GM23338 (cell line): ENCODE results near the gene BCAS3. TPM values are rescaled to one million over a fixed set of nuclear protein-coding genes. Genes with fewer than 3 reads are reported as not detected.
"Not testable (repeated sequence)": the region's sequence is repeated elsewhere in the genome, so short reads cannot be mapped to it uniquely, and the experiment has no call there.

ENCODE experiments used
- ATAC-seq: fragments of 200-7000 bp; cut with Tn5 transposase; 3 replicates; pipeline ENCODE4 v1.9.1; 2020
- DNase-seq: peaks from one replicate; pipeline ENCODE4 v3.0.0-alpha.2; 2015; ENCODE audit warnings: low spot score
- H2AFZ ChIP-seq: fragments of 200-600 bp; sonication (generic); 2 replicates; pipeline ENCODE4 v1.8.0; 2016; ENCODE audit warnings: antibody characterized with exemption, mild to moderate bottlenecking, moderate library complexity
- H3F3A ChIP-seq: fragments of 200-600 bp; sonication (generic); replicated peaks from 2 replicates; pipeline ENCODE4 v1.8.0; 2017; ENCODE audit warnings: antibody characterized with exemption, mixed run types, low read depth
- H3K27ac ChIP-seq: fragments of 200-600 bp; sonication (generic); 2 replicates; pipeline ENCODE4 v1.6.1; 2016; ENCODE audit warnings: low read depth
- H3K27me3 ChIP-seq: fragments of 200-600 bp; sonication (generic); 2 replicates; pipeline ENCODE4 v1.8.0; 2016; ENCODE audit warnings: mild to moderate bottlenecking, mixed run types, moderate library complexity; ENCODE audit not compliant: insufficient read depth
- H3K36me3 ChIP-seq: fragments of 200-600 bp; sonication (generic); 2 replicates; pipeline ENCODE4 v1.8.0; 2016; ENCODE audit warnings: mild to moderate bottlenecking; ENCODE audit not compliant: insufficient read depth
- H3K4me1 ChIP-seq: fragments of 200-600 bp; sonication (generic); 2 replicates; pipeline ENCODE4 v1.8.0; 2016; ENCODE audit warnings: mild to moderate bottlenecking, moderate library complexity; ENCODE audit not compliant: insufficient read depth
- H3K4me2 ChIP-seq: fragments of 200-600 bp; sonication (generic); 2 replicates; pipeline ENCODE4 v1.7.1; 2017; ENCODE audit warnings: mixed run types
- H3K4me3 ChIP-seq: fragments of 200-600 bp; sonication (generic); 2 replicates; pipeline ENCODE4 v1.6.1; 2016; ENCODE audit warnings: mixed run types
- H3K79me2 ChIP-seq: fragments of 200-600 bp; sonication (generic); replicated peaks from 2 replicates; pipeline ENCODE4 v1.8.0; 2017; ENCODE audit warnings: mild to moderate bottlenecking; ENCODE audit not compliant: insufficient read depth
- H3K9me2 ChIP-seq: fragments of 200-600 bp; sonication (generic); 2 replicates; pipeline ENCODE4 v1.8.0; 2017; ENCODE audit not compliant: insufficient read depth
- H4K20me1 ChIP-seq: fragments of 200-600 bp; sonication (generic); replicated peaks from 2 replicates; pipeline ENCODE4 v1.8.0; 2017; ENCODE audit warnings: mild to moderate bottlenecking; ENCODE audit not compliant: insufficient read depth
- H3K27ac Mint-ChIP-seq: 2 replicates; pipeline ENCODE4 v1.8.0; 2020; ENCODE audit warnings: inconsistent platforms, mild to moderate bottlenecking, moderate library complexity, mixed read lengths
- H3K27me3 Mint-ChIP-seq: 3 replicates; pipeline ENCODE4 v1.8.0; 2022; ENCODE audit warnings: low read depth, mild to moderate bottlenecking, moderate library complexity, mixed read lengths, inconsistent platforms; ENCODE audit not compliant: insufficient read depth, poor library complexity
- H3K36me3 Mint-ChIP-seq: 3 replicates; pipeline ENCODE4 v1.8.0; 2021; ENCODE audit warnings: low read depth, mild to moderate bottlenecking, inconsistent platforms, moderate library complexity, mixed read lengths
- H3K4me1 Mint-ChIP-seq: 3 replicates; pipeline ENCODE4 v1.8.0; 2020; ENCODE audit warnings: mild to moderate bottlenecking, inconsistent platforms, mixed read lengths
- H3K4me3 Mint-ChIP-seq: 3 replicates; pipeline ENCODE4 v1.8.0; 2021; ENCODE audit warnings: moderate library complexity, mild to moderate bottlenecking, inconsistent platforms, mixed read lengths
- H3K9me3 Mint-ChIP-seq: 3 replicates; pipeline ENCODE4 v1.8.0; 2020; ENCODE audit warnings: moderate library complexity, mild to moderate bottlenecking, inconsistent platforms, mixed read lengths
- CREB1 ChIP-seq: fragments of 250-450 bp; sonication (Bioruptor Pico); IDR thresholded peaks from 2 replicates; pipeline ENCODE4 v1.5.0; 2020; ENCODE audit warnings: low read depth, mild to moderate bottlenecking, moderate library complexity
- ETS1 ChIP-seq: IDR thresholded peaks from 2 replicates; pipeline ENCODE4 v1.6.1; 2016; ENCODE audit warnings: antibody characterized with exemption
- EZH2 ChIP-seq: fragments of 200-600 bp; sonication (generic); IDR thresholded peaks from one replicate; pipeline ENCODE4 v1.8.0; 2017; ENCODE audit warnings: antibody characterized with exemption, mild to moderate bottlenecking, low read depth; ENCODE audit not compliant: unreplicated experiment
- EZH2phosphoT487 ChIP-seq: fragments of 200-600 bp; sonication (generic); IDR thresholded peaks from one replicate; pipeline ENCODE4 v1.8.1; 2018; ENCODE audit warnings: antibody characterized with exemption; ENCODE audit not compliant: unreplicated experiment
- JUNB ChIP-seq: IDR thresholded peaks from one replicate; pipeline ENCODE4 v1.6.1; 2016; ENCODE audit warnings: antibody characterized with exemption; ENCODE audit not compliant: unreplicated experiment
- NANOG ChIP-seq: IDR thresholded peaks from 2 replicates; pipeline ENCODE4 v1.6.1; 2016; ENCODE audit warnings: antibody characterized with exemption, borderline replicate concordance
- POLR2AphosphoS5 ChIP-seq: IDR thresholded peaks from 2 replicates; pipeline ENCODE4 v1.6.1; 2016; ENCODE audit warnings: antibody characterized with exemption, low read depth
- STAT1 ChIP-seq: IDR thresholded peaks from one replicate; pipeline ENCODE4 v1.6.1; 2016; ENCODE audit warnings: antibody characterized with exemption; ENCODE audit not compliant: unreplicated experiment
- ZNF331 ChIP-seq: fragments of 250-450 bp; sonication (Bioruptor Pico); IDR thresholded peaks from 2 replicates; pipeline ENCODE4 v1.5.0; 2020; ENCODE audit warnings: low read depth, mild to moderate bottlenecking, moderate library complexity
- polyA plus RNA-seq: library from polyadenylated mRNA; unstranded; fragments of >200 nt; fragmentation: Nextera tagmentation; extraction: Ambion mirVana; gene quantifications from 2 replicates; pipeline ENCODE4 v1.2.1, GENCODE V29; 2016
- total RNA-seq: library from RNA; depleted of rRNA; stranded (reverse); fragments of >200 nt; shearing (Covaris generic); gene quantifications from 2 replicates; pipeline ENCODE4 v1.2.3, GENCODE V29; 2014
- TF ChIP-seq, protein P1 (sequence below), 2 experiments: fragments of 200-600 bp in 1 of 2; sonication (generic) in 1 of 2; conservative IDR thresholded peaks; 2 replicates each; pipeline versions ENCODE4 v1.5.1 to v1.6.1; 2016 to 2017; ENCODE audit warnings: antibody characterized with exemption in 2 of 2, low read depth in 2 of 2, mild to moderate bottlenecking in 2 of 2, moderate library complexity in 1 of 2

BCAS3 gene
- total and polyA plus RNA-seq, 2 experiments from 2014 or later: 8.2 to 28.0 TPM

- peaks cover 2% of the 10 kb centered on the region for H3K27me3 Mint-ChIP-seq
- Histone ChIP-seq H3K4me3 (no peak overlapping the region), H3K4me1 (no peaks in the 10 kb centered on the region), H3K9me2 (no peaks in the 10 kb centered on the region), H3K4me2 (no peak overlapping the region), H2AFZ (no peak overlapping the region), H3K27ac (no peak overlapping the region), H3K36me3 (no peaks in the 10 kb centered on the region), H3K79me2 (no peaks in the 10 kb centered on the region), H3F3A (no peaks in the 10 kb centered on the region), H3K27me3 (no peaks in the 10 kb centered on the region), H4K20me1 (no peaks in the 10 kb centered on the region)
- H3K27ac Mint-ChIP-seq: no peak overlapping the region
- peaks cover 3% of the 10 kb centered on the region; the same call in 1 of the 3 replicates for H3K9me3 Mint-ChIP-seq
- H3K36me3 Mint-ChIP-seq: peaks cover 4% of the 10 kb centered on the region; the same call in 1 of the 3 replicates
- no peak overlapping the region for H3K4me3 Mint-ChIP-seq
- TF ChIP-seq NANOG (no peak), EZH2 (no peak), POLR2AphosphoS5 (no peak), CREB1 (CRISPR knock-in tag) (no peak), ZNF331 (no peak), JUNB (no peak), EZH2phosphoT487 (no peak)
- TF ChIP-seq, protein P1, sequence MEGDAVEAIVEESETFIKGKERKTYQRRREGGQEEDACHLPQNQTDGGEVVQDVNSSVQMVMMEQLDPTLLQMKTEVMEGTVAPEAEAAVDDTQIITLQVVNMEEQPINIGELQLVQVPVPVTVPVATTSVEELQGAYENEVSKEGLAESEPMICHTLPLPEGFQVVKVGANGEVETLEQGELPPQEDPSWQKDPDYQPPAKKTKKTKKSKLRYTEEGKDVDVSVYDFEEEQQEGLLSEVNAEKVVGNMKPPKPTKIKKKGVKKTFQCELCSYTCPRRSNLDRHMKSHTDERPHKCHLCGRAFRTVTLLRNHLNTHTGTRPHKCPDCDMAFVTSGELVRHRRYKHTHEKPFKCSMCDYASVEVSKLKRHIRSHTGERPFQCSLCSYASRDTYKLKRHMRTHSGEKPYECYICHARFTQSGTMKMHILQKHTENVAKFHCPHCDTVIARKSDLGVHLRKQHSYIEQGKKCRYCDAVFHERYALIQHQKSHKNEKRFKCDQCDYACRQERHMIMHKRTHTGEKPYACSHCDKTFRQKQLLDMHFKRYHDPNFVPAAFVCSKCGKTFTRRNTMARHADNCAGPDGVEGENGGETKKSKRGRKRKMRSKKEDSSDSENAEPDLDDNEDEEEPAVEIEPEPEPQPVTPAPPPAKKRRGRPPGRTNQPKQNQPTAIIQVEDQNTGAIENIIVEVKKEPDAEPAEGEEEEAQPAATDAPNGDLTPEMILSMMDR (conservative IDR thresholded peaks at IDR 0.05; ENCODE audit: low read depth in 2 of 2): no peak
- ATAC-seq (no peak), DNase-seq (no peak)
- peaks cover 3% of the 10 kb centered on the region; the same call in 2 of the 3 replicates for H3K4me1 Mint-ChIP-seq
These were observed 131.8 kb downstream of the BCAS3 start for GRCh38 chr17:60809421-60809820.

DNA sequence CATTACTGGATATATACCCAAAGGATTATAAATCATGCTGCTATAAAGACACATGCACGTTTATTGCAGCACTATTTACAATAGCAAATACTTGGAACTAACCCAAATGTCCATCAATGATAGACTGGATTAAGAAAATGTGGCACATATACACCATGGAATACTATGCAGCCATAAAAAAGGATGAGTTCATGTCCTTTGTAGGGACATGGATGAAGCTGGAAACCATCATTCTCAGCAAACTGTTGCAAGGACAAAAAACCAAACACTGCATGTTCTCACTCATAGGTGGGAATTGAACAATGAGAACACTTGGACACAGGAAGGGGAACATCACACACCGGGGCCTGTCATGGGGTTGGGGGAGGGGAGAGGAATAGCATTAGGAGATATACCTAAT, 137.3 kb downstream of the BCAS3 start:
- not testable (repeated sequence) for H3K79me2 ChIP-seq, H3K9me2 ChIP-seq

DNA sequence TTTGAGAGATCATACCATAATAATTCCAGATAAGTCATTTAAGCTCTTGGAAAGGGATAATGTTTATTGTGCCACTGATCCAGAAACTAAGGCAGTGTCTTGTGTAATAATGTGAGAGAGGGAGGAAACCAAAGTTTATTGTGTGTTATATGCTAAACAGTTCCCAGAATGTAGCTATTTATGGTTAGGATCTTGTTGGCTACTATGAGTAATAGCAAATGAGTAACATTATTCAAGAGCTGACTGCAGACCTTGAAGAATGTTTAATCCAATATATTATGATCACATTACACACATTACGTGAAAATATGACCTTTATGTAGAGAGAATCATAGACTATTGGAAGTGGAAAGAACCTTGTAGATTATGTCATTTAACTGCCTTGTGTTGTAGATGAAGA, 139.5 kb downstream of the BCAS3 start:
- H2AFZ ChIP-seq: no peak overlapping the region
- no peaks in the 10 kb centered on the region for H3K9me2 ChIP-seq
- Mint-ChIP-seq H3K4me3 (no peak overlapping the region), H3K27ac (no peak overlapping the region), H3K9me3 (no peaks in the 10 kb centered on the region; the same call in 1 of the 3 replicates), H3K4me1 (peaks cover 10% of the 10 kb centered on the region; the same call in 2 of the 3 replicates), H3K27me3 (no peaks in the 10 kb centered on the region), H3K36me3 (no peaks in the 10 kb centered on the region)
- no peak for ATAC-seq
- H3K36me3 ChIP-seq: no peaks in the 10 kb centered on the region
- H3K79me2 ChIP-seq: no peaks in the 10 kb centered on the region
- no peak overlapping the region for H3K27ac ChIP-seq
- DNase-seq: no peak
- no peak overlapping the region for H3K4me3 ChIP-seq
- TF ChIP-seq ETS1: no peak
- TF ChIP-seq STAT1: no peak
- no peak for TF ChIP-seq CREB1 (CRISPR knock-in tag)
- no peaks in the 10 kb centered on the region for H4K20me1 ChIP-seq
- H3K4me2 ChIP-seq: no peak overlapping the region
- H3F3A ChIP-seq: no peaks in the 10 kb centered on the region
- no peaks in the 10 kb centered on the region for H3K4me1 ChIP-seq
- no peaks in the 10 kb centered on the region for H3K27me3 ChIP-seq

More for the DNA sequence above, 137.3 kb downstream of the BCAS3 start:
- not testable (repeated sequence) for H3K4me2 ChIP-seq, H3K36me3 ChIP-seq, H3K36me3 Mint-ChIP-seq, H3K27ac ChIP-seq, ATAC-seq, H3K4me3 Mint-ChIP-seq, H3F3A ChIP-seq, H3K4me3 ChIP-seq, DNase-seq, H3K27ac Mint-ChIP-seq, H2AFZ ChIP-seq, H3K4me1 ChIP-seq, H3K9me3 Mint-ChIP-seq, H3K4me1 Mint-ChIP-seq, H3K27me3 ChIP-seq, H3K27me3 Mint-ChIP-seq, H4K20me1 ChIP-seq
